Stimulated activated naive CD8-positive, alpha-beta T cell treated with anti-CD3 and anti-CD28 coated beads, Interleukin-15, Interleukin-2, amounts not matched to agents 100 ng/mL and 50 ng/mL, for 24 hours (primary cell): Measurements from ENCODE around the gene TLCD3B.

Experiments
- H3K27ac Mint-ChIP-seq: one replicate; pipeline ENCODE4 v1.8.0; 2021; ENCODE audit warnings: mild to moderate bottlenecking, mixed read lengths
- H3K27me3 Mint-ChIP-seq: one replicate; pipeline ENCODE4 v1.8.0; 2021; ENCODE audit warnings: mixed read lengths
- H3K36me3 Mint-ChIP-seq: one replicate; pipeline ENCODE4 v1.8.0; 2021; ENCODE audit warnings: low read depth, mixed read lengths
- H3K4me1 Mint-ChIP-seq: one replicate; pipeline ENCODE4 v1.8.0; 2021; ENCODE audit warnings: low read depth, mixed read lengths
- H3K4me3 Mint-ChIP-seq: one replicate; pipeline ENCODE4 v1.8.0; 2021; ENCODE audit warnings: mild to moderate bottlenecking, mixed read lengths
- H3K9me3 Mint-ChIP-seq: one replicate; pipeline ENCODE4 v1.8.0; 2021; ENCODE audit warnings: mixed read lengths

The TLCD3B gene

DNA sequence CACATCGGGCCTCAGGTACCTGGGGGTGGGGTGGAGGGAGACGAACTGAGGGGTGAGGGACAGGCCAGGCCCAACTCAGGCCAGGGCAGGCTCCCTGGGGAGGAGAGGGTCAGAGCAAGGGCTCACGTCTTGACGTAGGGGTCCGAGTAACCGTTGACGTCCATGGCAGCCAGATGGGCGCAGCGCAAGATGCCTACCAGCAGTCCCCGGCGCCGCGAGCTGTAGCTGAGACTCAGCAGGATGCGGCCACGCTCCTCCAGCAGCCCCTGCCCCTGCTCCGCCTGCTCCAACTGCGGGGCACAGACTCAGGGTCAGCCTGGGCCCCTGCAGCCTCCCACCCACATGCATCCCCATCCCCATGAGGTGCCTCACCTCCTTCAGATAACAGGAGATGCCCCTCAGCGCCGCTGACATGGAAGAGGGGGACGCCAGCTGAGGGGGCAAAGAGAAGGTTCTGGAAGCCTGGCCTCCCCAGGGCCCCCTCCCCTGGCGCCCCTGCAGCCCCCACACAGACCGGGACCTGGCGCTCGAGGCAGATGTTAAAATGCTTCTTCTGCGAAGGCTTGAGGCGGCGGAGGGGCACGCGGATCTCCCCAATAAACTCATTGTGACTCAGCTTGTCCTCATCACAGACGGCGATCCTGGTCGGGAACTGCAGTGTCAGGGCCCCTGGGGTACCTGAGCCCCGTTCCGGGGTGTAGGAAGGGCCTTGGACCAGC is 24.3 kb downstream of the TLCD3B start:
- Mint-ChIP-seq H3K27ac (no peak overlapping the region), H3K4me3 (no peak overlapping the region), H3K36me3 (peaks cover 11% of the 10 kb centered on the region), H3K4me1 (peaks cover 9% of the 10 kb centered on the region), H3K27me3 (peaks cover 4% of the 10 kb centered on the region), H3K9me3 (no peaks in the 10 kb centered on the region)

DNA sequence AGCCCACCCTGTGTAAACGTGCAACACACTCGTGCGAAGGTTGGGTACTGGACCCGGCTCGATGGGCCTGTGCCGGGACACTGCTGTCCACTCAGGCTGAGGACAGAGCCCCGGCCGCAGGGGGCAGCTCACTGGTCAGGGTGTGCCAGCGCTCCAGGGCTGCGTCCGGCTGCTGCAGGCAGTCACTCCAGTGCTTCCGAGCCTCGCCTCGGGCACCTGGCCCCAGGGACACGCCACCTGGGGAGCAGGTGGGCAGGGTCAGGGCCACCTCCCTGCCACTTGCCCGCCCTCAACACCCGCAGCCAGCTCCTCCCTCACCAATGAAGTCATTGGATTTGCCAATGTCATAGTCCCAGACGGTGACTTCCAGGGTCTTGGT is 25.0 kb downstream of the TLCD3B start:
- Mint-ChIP-seq H3K27me3 (peaks cover 3% of the 10 kb centered on the region), H3K36me3 (peaks cover 15% of the 10 kb centered on the region), H3K27ac (no peak overlapping the region), H3K4me1 (peaks cover 7% of the 10 kb centered on the region), H3K9me3 (no peaks in the 10 kb centered on the region), H3K4me3 (no peak overlapping the region)

DNA sequence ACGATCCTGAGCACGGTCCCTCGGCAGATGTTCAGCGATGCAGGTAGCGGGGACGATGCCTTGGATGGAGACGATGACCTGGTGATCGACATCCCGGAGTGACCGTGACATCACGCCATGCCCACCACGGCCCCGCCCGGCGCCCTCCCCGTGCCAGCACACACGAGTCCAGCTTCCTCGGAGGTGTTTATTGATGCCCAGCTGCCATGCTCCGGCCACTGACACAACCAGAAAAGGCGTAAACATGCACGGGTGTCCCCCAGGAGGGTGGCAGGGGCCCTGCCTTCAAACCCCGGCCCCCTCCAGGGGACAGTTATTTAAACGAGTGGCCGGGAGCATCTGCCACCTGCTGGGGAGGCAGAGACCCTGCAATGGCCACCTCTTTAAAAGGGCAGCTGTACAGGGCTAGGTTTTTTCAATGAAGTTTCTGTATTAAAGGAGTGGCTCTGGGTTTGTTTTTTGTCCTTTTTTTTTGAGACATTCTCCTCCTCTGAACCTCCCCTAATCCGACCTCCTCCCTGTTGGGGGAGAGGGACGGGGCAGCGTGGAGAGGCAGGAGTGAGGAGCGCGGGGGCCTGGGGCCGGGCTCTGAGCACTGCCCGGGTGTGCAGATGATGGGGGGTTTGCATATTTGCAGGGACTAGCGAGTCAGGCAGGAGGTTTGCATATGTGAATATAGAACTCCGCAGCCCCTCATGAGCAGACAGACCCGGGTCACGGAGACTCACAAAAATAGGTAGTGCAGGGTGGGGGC is 25.6 kb downstream of the TLCD3B start:
- H3K36me3 Mint-ChIP-seq, result peaks cover 15% of the 10 kb centered on the region
- peaks cover 3% of the 10 kb centered on the region for H3K27me3 Mint-ChIP-seq
- H3K4me1 Mint-ChIP-seq, result peaks cover 6% of the 10 kb centered on the region
- H3K27ac Mint-ChIP-seq, result no peak overlapping the region
- H3K9me3 Mint-ChIP-seq, result no peaks in the 10 kb centered on the region
- H3K4me3 Mint-ChIP-seq, result no peak overlapping the region

DNA sequence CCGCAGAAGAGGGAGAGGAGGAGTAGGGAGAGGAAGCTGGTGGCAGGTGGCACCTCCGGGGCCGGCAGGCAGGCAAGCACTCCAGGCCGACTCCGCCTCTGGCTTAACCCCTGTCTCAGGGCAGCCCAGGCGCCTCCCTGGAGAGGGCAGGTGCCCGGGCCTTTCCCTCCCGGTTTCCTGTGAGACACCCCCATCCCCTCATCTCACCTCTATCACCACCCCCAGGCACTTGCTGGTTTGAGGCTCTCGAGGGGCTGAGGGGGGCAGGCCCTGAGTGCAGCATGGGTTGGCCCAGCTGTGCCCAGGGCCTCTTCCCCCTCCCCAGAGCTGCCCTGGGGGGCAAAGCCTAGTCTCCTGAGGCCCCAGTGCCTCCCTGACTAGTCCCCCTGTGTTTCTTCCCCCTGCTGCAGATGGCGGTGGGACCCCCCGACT is 26.2 kb downstream of the TLCD3B start:
- Mint-ChIP-seq H3K27ac (no peak overlapping the region), H3K4me1 (no peaks in the 10 kb centered on the region), H3K9me3 (no peaks in the 10 kb centered on the region), H3K27me3 (no peaks in the 10 kb centered on the region), H3K4me3 (no peak overlapping the region), H3K36me3 (peaks cover 15% of the 10 kb centered on the region)

DNA sequence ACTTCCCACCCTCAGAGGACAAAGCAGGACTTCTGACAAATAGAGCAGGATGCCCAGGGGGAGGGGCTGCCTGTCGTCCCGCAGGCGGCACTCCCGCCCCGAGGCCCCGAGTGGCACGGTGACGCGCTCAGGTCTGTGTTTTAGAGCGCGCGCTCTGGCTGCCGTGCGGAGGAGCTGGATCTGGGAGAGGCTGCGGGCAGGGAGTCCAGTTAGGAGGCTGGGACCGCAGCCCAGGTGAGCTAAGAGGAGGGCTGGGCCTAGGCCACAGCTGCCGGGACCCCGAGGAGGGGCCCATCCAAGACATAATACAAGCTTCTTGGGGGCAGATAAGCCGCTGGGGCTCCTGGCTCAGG is 26.7 kb downstream of the TLCD3B start:
- no peaks in the 10 kb centered on the region for H3K4me1 Mint-ChIP-seq
- H3K27ac Mint-ChIP-seq, result no peak overlapping the region
- H3K4me3 Mint-ChIP-seq, result no peak overlapping the region

DNA sequence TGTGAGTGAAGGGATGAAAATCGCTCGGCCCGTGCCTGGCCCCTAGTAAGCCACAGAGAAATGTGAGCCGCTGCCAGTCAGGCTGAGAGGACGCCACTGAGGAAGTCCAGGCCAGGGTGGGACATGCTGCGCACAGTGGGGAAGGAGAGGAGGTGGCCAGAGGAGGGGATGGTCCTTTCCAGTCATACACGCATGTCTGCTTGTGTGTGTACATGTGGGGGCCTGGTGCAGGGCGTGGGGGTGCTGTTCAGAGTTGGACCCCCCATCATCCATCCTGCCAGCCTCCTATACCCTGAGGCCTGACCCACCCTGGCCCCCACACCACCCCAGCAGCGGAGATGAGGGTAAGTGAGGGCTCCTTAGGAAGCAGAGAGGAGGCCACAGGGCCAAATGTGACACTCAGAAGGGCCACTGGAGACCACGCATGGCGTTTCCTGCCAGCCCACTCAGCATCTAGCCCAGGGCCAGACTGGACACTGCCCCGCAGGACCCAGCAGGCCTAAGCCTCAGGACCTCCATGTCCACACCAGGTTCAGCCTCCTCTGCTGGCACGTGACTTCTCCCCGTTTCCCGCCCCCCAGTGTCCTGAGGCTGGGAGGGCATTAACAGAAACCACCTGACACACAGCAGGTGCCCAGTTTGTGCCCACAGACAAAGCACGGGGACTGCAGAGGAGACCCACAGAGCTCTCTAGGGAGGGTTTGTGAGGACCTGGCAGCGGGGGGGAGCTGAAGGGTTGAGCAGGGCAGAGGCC is 27.2 kb downstream of the TLCD3B start:
- Mint-ChIP-seq H3K27me3 (no peaks in the 10 kb centered on the region), H3K27ac (no peak overlapping the region), H3K36me3 (peaks cover 25% of the 10 kb centered on the region), H3K4me1 (no peaks in the 10 kb centered on the region), H3K4me3 (no peak overlapping the region), H3K9me3 (no peaks in the 10 kb centered on the region)

More for the DNA sequence above, 26.7 kb downstream of the TLCD3B start:
- H3K9me3 Mint-ChIP-seq, result no peaks in the 10 kb centered on the region
- H3K36me3 Mint-ChIP-seq, result peaks cover 20% of the 10 kb centered on the region
- no peaks in the 10 kb centered on the region for H3K27me3 Mint-ChIP-seq

DNA sequence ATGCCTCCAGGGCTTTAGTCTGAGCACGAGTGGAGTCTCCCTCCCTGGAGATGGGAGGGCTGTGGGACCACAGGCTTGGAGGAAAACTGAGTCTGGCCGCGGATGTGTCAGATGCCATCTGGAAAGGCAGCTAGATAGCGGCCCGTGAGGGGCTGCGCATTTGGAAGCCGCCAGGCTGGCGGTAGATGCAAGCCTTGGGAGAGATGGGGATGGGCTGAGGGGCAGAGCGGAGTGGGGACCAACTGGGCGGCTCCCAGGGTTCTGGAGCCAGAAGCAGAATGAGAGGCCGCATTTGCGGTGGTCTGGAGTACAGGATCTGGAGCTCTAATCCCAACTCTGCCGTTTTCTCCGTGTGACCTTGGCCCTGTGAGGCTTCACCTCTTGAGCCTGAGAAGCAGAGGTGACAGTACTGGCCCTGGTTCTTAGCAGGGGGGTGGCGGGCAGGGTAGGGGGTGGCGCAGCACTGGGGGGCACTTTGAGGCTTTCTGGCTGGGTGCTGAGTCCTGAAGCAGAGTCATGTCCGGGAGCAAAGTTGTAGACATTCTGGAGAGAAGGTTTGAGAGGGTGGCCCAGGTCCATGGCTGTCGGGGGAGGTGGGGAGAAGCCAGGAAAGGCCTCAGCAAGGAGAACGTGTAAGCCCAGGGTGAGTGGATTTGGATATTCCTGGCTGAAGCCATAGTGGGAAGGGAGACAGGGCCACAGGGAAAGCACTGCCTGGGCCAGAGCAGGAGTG is 28.3 kb downstream of the TLCD3B start:
- Mint-ChIP-seq H3K9me3 (no peaks in the 10 kb centered on the region), H3K27ac (no peak overlapping the region)

DNA sequence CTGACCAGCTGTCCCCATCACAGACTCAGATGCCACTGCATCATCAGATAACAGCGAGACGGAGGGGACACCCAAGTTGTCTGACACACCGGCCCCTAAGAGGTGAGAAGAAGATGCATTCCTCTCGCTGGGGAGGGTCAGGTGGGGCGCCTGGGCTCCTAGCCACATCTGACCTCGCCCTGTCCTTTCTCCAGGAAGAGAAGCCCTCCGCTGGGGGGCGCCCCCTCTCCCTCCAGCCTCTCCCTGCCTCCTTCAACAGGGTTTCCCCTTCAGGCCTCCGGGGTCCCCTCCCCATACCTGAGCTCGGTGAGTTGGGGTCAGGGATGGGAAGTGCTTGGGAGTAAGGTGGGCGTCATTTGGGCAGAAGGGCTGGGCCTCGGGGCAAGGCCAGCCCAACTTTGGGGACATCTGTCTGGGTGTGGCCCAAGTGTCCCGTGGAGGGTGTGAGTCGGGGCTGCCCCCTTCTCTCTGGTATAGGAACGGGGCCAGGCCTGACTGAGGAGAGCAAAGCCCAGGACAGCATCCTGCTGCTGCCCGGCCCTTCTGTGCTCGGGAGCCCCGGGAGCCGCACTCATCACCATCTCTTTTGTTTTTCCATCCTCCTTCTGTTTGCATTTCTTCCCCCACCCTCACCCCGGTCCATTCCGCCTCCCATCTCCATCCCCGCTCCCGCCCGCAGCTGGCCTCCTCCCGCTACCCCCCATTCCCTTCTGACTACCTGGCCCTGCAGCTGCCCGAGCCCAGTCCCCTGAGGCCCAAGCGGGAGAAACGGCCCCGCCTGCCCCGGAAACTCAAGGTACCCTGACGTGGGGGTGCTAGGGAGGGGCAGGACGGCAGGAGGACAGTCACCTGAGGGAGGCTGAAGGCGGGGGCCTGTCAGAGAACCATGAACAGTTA is 30.1 kb downstream of the TLCD3B start:
- Mint-ChIP-seq H3K27ac (no peak overlapping the region), H3K36me3 (peaks cover 47% of the 10 kb centered on the region), H3K27me3 (no peaks in the 10 kb centered on the region), H3K9me3 (no peaks in the 10 kb centered on the region), H3K4me3 (no peak overlapping the region), H3K4me1 (peaks cover 15% of the 10 kb centered on the region)

More for the DNA sequence above, 28.3 kb downstream of the TLCD3B start:
- Mint-ChIP-seq H3K4me3 (no peak overlapping the region), H3K4me1 (peaks cover 7% of the 10 kb centered on the region), H3K36me3 (peaks cover 34% of the 10 kb centered on the region), H3K27me3 (no peaks in the 10 kb centered on the region)

DNA sequence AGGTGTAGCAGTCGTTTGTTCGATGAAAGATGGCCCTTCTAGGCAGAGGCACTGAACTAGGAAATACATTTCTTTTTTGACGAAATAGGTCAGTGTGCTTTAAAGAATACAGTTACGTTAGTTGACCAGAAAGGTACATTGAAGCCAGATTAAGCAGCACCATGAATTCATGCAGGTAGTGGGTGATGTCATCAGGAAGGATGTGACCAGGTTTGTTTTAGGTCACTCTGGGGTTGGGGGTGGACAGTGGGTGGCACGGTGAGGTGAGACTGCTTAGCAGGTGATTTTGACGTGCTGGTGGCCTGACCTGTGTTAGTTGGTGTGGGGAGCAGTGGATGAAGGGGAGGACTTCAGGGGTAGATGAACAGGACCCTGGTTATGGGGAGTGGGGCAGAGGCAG is 31.5 kb downstream of the TLCD3B start:
- H3K4me1 Mint-ChIP-seq, result peaks cover 25% of the 10 kb centered on the region
- H3K27ac Mint-ChIP-seq, result no peak overlapping the region
- peaks cover 47% of the 10 kb centered on the region for H3K36me3 Mint-ChIP-seq
- H3K4me3 Mint-ChIP-seq, result no peak overlapping the region
- H3K27me3 Mint-ChIP-seq, result no peaks in the 10 kb centered on the region
- H3K9me3 Mint-ChIP-seq, result no peaks in the 10 kb centered on the region

DNA sequence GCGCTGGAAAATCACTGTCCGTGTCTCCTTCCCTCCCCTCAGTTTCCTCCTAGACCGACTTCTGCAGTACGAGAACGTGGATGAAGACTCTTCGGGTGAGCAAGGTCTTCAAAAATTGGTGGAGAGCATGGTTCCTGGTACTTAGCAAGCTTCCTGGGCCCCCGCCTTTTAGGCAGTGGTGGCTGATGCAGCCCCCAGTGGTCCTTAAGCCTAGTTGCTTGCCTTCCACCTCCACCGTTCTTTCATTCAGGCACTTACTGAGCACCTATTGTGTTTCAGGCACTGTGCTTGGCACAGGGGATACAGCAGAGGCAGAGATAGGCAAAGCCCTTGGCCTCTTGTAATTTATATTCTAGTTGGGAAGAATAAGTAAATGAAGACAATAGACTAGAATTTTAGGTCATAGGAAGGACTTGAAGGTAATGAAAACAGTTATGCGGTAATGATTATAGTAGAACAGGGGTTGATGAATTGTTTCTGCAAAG is 34.3 kb downstream of the TLCD3B start:
- Mint-ChIP-seq H3K4me1 (peaks cover 34% of the 10 kb centered on the region), H3K4me3 (peak overlapping the region; percentile 97), H3K36me3 (peaks cover 41% of the 10 kb centered on the region), H3K27me3 (no peaks in the 10 kb centered on the region), H3K9me3 (no peaks in the 10 kb centered on the region), H3K27ac (peak overlapping the region; percentile 99)

DNA sequence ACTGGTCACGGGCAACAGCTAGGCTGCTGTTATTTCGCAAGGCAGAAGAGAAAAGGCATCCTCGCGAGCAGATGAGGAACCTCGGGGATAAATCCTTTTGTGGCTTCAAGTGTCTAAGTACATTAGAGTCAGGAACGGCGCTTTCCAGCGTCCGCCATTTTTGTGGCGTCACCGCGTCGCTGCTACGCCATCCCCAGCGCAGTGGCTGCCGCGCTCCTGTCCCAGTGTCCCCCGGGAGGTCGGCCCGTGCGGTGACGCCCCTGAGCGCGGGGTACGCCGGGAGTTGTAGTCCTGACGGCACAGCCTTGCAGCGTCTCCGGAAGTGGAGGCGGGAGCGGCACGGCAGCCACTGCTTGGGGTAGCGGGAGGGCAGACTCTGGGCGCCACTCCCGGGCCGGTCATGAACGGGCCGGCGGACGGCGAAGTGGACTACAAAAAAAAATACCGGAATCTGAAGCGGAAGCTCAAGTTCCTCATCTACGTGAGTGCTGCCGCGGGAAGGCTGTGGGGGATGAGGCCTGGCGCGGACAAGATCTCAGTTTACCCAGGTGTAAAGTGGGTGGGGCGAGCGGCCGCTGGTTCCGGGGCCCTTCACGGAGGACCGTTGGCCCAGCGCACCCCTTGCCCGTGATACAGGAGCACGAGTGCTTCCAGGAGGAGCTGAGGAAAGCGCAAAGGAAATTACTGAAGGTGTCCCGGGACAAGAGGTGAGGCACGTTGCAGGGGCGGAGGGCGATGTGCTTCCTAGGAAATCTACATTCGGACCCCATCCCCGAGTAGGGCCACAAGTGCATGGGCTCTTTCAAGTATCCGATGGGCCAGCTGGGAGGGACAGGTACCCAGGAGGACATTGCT is 34.9 kb downstream of the TLCD3B start, which contains the start of gene INO80E:
INO80E (plus strand) TSS at position 331 of the 855 bp plus-strand sequence; CDS start at position 401, 70 bp downstream.
- Mint-ChIP-seq H3K36me3 (peaks cover 37% of the 10 kb centered on the region), H3K27ac (peak within 1 kb of the TSS; percentile 99), H3K27me3 (no peaks in the 10 kb centered on the region), H3K4me3 (peak within 1 kb of the TSS; percentile 97), H3K4me1 (peaks cover 34% of the 10 kb centered on the region), H3K9me3 (no peaks in the 10 kb centered on the region)

DNA sequence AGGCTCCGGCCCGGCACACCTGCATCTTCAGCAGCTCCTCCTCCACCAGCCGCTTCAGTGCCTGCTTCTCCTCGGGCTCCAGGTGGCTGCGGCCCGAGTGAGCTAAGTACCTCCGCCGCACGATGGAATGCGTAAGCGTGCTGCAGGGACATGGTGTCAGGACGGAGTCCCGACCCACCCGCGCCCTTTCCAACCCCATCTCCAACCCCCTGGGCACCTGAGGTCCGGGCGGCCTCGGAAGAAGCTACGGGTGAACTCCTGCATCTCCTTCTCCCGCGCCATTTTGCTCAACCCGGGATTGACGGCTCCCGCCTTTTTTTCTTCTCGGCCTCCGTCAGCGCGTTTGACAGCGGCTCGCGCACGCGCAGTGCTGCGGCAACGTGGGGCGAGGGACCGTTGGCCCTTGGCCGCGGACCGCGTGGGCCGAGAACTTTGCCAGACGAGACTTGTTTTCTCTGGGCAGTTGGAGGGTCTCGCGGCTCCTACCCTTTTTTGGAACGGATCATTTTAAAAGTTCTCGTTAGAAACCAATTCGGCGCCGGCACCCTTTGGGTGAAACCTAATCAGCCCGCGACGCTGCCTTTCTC is 35.7 kb downstream of the TLCD3B start, which contains the start of gene HIRIP3:
HIRIP3 (minus strand) TSS at position 294 of the 587 bp plus-strand sequence; CDS start at position 282, 12 bp downstream.
- peaks cover 34% of the 10 kb centered on the region for H3K4me1 Mint-ChIP-seq
- peak within 1 kb of the TSS; percentile 97 for H3K4me3 Mint-ChIP-seq
- peaks cover 40% of the 10 kb centered on the region for H3K36me3 Mint-ChIP-seq

More for the DNA sequence above, 35.7 kb downstream of the TLCD3B start, which contains the start of gene HIRIP3:
- H3K27me3 Mint-ChIP-seq, result no peaks in the 10 kb centered on the region
- H3K27ac Mint-ChIP-seq, result peak within 1 kb of the TSS; percentile 99
- no peaks in the 10 kb centered on the region for H3K9me3 Mint-ChIP-seq
